GM20000 (cell line): Measurements from ENCODE around the gene AADAT.

ENCODE experiments used
- DNase-seq: peaks from one replicate; pipeline ENCODE4 v3.0.0; 2012; ENCODE audit warnings: low spot score
- CTCF ChIP-seq: IDR thresholded peaks from 2 replicates; pipeline ENCODE4 v1.5.1; 2012; ENCODE audit warnings: mild to moderate bottlenecking, control low read depth; ENCODE audit errors: extremely low read depth, missing control alignments

AADAT gene

DNA sequence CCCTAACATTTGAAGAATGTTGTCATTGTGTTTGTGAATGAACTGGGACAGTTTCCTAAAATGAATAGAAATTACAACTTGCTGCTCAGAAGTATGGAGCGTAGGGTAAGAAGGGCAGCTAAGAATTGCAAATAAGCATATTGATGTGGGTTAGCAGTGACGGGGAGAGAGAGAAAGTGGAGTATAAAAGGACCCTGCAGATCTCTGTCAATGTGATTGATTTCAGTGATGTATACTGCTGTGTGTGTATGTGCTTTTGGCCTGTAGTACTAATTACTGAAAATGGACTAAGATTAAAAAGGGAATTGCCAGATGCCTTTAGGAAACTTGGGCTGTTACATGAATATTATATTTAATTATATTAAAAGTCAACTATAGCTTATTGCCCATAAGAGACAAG lies 55.8 kb downstream of the AADAT start:
- no peak for DNase-seq
- no peak for TF ChIP-seq CTCF

DNA sequence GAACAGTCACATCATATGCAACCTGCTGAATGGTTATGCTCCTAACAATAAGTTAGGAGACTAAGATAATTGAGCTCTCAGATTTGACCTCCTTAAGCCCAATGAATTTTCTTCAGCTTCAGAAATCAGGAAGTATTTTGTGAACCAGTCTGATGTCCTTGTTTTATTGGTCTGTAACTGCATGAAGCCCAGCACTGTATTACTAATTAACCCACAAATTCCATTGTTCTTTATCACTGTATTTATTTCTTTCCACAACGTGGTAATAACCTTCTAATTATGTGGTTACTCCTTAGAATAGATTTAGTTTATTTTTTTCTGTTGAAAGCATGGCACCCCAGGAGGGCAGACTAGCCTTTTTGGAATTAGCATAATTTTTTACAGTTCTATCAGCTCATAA lies 59.6 kb downstream of the AADAT start:
- no peak for DNase-seq
- no peak for TF ChIP-seq CTCF

GRCh38 chr4:170027181-170027829 lies 62.5 kb downstream of the AADAT start:
- TF ChIP-seq CTCF = no peak
- peak; percentile 89 for DNase-seq

GRCh38 chr4:170026253-170027021 lies 63.3 kb downstream of the AADAT start, which contains the start of gene MFAP3L:
TSS of gene MFAP3L (minus strand) at chr4:170026395. CDS start at chr4:170005877, 20,518 bp downstream.
- DNase-seq = peak; percentile 93
- TF ChIP-seq CTCF = no peak

- TF ChIP-seq CTCF = no peak
- no peak for DNase-seq
These were observed 64.1 kb downstream of the AADAT start for GRCh38 chr4:170025523-170026252.

GRCh38 chr4:170022211-170022610 lies 67.5 kb downstream of the AADAT start:
- no peak for TF ChIP-seq CTCF

DNA sequence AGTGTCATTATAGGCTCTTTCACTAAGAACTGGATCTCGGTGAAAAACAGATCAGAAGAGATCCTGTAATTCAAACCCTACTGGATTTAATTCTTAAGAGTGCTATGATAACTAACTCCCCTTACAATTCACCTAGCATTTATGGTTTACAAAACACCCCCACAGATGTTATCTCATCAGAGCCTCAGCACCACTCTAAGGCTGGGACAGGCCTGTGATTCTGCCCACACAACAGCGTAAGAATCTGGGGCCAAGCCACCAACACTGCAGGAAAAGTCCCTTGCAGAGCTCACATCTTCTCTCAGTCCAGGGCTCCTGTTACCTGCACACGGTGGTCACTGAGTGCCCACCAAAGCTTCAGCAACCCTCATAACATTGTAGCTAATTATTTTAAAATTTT lies 72.5 kb downstream of the AADAT start:
- DNase-seq = no peak
- TF ChIP-seq CTCF = no peak

More at GRCh38 chr4:170022211-170022610, 67.5 kb downstream of the AADAT start:
- DNase-seq = no peak
